Measurements from ENCODE around the gene SERP2.

The SERP2 gene

DNA sequence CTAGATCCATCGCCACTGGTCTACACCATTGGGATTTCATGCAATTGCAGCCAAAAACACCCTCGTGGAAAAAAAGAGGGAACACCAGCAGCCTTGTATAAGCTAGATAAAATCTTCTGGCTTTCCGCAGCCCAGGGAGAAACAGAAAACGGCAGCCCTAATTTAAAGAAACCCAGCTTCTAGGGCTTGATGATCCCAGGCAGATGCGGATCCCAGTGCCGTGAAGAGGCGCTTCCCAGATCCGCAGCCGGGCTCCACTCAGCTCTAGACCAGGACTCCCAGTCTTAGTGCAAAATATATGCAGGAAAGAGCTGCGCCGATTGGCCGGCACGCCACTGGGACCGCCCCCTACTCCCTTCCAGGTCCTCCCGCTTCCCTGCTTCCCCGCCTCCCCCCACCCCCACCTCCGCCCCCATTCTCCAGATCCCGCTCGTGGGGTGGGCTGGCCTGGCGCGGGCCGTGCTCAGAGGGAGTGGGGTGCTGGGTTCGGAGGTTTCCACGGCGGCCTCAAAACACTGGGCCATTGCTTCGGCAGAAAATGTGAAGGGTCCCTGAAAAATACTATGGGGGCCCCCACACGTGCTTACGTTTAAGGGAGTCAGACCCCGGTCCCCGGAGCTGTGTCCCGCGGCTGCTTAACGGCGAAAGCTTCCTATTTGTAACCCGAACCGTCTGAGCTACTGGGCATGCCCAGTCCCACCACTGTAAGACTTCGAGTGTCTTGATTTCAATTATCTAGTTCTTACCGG lies 63.1 kb downstream of the SERP2 start:
- peak; percentile 56 for DNase-seq

GRCh38 chr13:44437356-44438233 lies 64.0 kb downstream of the SERP2 start:
- peak; percentile 35 for DNase-seq

GRCh38 chr13:44438234-44438579 lies 64.6 kb downstream of the SERP2 start:
- DNase-seq = no peak

DNA sequence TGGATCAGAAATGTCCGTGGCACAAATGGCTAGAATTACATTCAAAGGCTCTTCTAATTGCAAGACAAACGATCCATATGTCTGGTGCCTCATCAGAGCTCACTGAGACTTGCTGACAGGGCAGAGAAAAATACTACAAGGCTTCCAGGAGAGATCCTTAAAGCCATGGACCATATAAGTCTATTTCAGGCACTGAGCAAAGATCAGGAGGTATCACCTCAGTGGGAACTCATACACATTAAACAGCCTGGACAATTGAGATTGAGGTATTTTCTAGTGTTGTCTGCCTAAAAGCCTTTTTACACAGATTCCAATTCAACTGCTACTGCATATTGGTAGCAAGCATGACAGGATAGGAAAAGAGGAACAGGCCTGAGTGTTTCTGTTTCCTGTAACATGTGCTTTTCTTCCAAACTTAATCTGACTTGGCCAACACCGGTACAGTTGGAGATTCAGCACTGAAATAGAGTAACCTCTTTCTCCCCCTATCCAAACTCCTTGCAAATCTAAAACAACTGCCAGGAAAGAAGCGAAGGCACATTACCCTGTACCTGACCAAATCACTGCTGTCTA lies 65.9 kb downstream of the SERP2 start:
- DNase-seq = no peak

DNA sequence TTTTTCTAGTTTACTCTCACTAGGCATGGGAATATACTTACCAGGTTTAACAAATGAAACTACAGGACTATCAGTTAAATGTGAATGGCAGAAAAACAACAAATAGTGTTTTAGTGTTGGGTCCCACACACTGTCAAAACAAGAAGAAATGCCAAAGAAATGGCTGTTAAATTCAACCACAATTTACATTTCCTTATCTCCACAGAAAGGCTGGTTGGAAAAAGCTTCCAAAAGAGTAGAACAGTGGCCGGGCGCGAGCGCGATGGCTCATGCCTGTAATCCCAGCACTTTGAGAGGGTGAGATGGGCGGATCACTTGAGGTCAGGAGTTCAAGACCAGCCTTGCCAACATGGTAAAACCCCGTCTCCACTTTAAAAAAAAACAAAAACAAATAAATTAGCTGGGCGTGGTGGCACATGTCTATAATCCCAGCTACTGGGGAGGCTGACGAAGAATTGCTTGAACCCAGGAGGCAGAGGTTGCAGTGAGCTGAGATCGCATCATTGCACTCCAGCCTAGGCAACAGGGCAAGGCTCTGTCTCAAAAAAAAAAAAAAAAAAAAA lies 66.5 kb downstream of the SERP2 start:
- DNase-seq = no peak

All from RPMI8226 (cell line).